ENCODE data around the gene NFKBIE. TPM values are rescaled to one million over a fixed set of nuclear protein-coding genes. Genes with fewer than 3 reads are reported as not detected.

Gene NFKBIE
- total and polyA plus RNA-seq, 2 donors (not counting 1 experiment from before 2014, with no cell fraction given) = 46.5 to 90.0 TPM

DNA sequence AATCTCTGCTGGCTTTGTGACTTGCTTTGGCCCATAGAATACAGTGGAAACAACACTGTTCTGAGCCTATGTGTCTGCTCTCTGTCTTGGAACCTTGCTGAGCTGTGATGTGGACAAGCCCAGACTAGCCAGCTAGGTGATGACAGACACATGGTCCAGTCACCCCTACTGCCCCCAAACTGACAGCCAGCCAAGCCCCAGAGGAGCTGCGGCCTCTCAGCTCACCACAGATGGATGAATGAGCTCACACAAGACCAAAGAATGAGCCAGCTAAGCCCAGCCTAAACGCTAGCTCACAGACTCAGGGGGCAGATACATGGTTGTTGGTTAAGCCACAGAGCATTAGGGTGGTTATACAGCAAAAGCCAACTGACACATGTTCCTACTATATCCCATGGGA lies 43.7 kb upstream of the NFKBIE start:
- POLR2A ChIA-PET = no interaction called here

DNA sequence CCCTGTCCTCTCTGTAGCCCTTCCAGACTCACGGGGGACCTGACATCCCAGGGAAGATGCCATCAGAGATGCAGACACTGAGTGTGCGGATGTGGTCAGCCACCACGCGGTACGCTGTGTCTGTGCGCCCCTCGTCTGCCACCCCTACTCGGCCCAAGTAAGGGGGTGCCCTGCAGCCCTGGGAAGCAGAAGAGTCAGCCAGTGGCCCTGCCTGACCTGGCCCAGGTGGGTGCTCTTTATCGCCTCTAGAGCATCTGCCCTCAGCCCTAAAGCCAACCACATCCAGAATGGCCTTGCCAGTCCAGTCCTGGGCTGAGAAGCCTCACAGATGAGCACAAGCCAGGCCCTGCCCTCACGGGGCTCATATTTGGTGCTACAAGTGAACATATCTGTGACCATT lies 41.9 kb upstream of the NFKBIE start:
- Histone ChIP-seq H3K4me3 (ENCODE audit: control extremely low read depth in 1 of 5, extremely low read depth in 1 of 5, insufficient read depth in 1 of 5, low read depth in 2 of 5, low read length in 4 of 5) (no peak overlapping the region), H2AFZ (ENCODE audit: insufficient read depth, low read depth, low read length, poor library complexity, severe bottlenecking) (no peak overlapping the region), H3K4me2 (replicated peaks; ENCODE audit: low read depth, low read length, poor library complexity, severe bottlenecking) (no peak overlapping the region), H3K27ac (ENCODE audit: low read length in 2 of 2) (no peak overlapping the region), H4K20me1 (ENCODE audit: control insufficient read depth, insufficient read depth, low read length, poor library complexity, severe bottlenecking) (no peaks in the 10 kb centered on the region), H3K36me3 (replicated peaks in 1 of 2; ENCODE audit: control extremely low read depth in 1 of 2, control insufficient read depth in 1 of 2, extremely low read depth in 1 of 2, insufficient read depth in 2 of 2, low read length in 1 of 2) (peaks cover 0 to 77% of the 10 kb centered on the region in 2 experiments), H3K9me3 (ENCODE audit: control extremely low read depth in 1 of 3, control insufficient read depth in 2 of 3, insufficient read depth in 1 of 3, low read length in 2 of 3) (no peaks in the 10 kb centered on the region), H3K27me3 (replicated peaks in 1 of 4; ENCODE audit: control extremely low read depth in 1 of 4, control insufficient read depth in 3 of 4, insufficient read depth in 4 of 4, low read length in 3 of 4) (no peaks in the 10 kb centered on the region), H3K4me1 (ENCODE audit: control insufficient read depth in 2 of 2, insufficient read depth in 2 of 2, low read length in 2 of 2) (peaks cover 3% of the 10 kb centered on the region in 2 donors), H3K79me2 (ENCODE audit: control insufficient read depth, insufficient read depth, low read length) (peaks cover 10% of the 10 kb centered on the region), H3K9ac (ENCODE audit: low read length) (no peak overlapping the region)
- CTCF ChIA-PET = interaction anchor here (1.1 to 9.6 kb wide), 3 partner anchors 39 to 211 kb away, joined by 4 to 107 read pairs (median 23); partner anchors contain the start of gene TMEM151B
- DNase-seq = no peak
- intact Hi-C loops (cut with micrococcal nuclease) = no loop called here
- no peak overlapping the region for H3K4me3 Mint-ChIP-seq
- ATAC-seq (ENCODE audit: low read depth) = no peak
- 97% methylated on average over 10 of the region's 10 CpGs for WGBS (ENCODE audit: insufficient coverage)
- H3K9me3 Mint-ChIP-seq (ENCODE audit: insufficient read depth) = no peaks in the 10 kb centered on the region
- peaks cover 8% of the 10 kb centered on the region for H3K4me1 Mint-ChIP-seq
- H3K27ac Mint-ChIP-seq = no peak overlapping the region
- POLR2A ChIA-PET = interaction anchor here (0.6 kb wide), 1 partner anchor 216 kb away, joined by 4 read pairs; no protein-coding TSS in a partner anchor
- no peak for TF ChIP-seq EZH2 (IDR thresholded peaks at IDR 0.05; ENCODE audit: borderline replicate concordance, insufficient read depth, low read depth, low read length, poor library complexity, severe bottlenecking)
- H3K27me3 Mint-ChIP-seq = no peaks in the 10 kb centered on the region

More for the DNA sequence above, 43.7 kb upstream of the NFKBIE start:
- no peak overlapping the region for H2AFZ ChIP-seq (ENCODE audit: insufficient read depth, low read depth, low read length, poor library complexity, severe bottlenecking)
- no peak overlapping the region for H3K9ac ChIP-seq (ENCODE audit: low read length)
- no peaks in the 10 kb centered on the region for H4K20me1 ChIP-seq (ENCODE audit: control insufficient read depth, insufficient read depth, low read length, poor library complexity, severe bottlenecking)
- H3K36me3 ChIP-seq (replicated peaks in 1 of 2; ENCODE audit: control extremely low read depth in 1 of 2, control insufficient read depth in 1 of 2, extremely low read depth in 1 of 2, insufficient read depth in 2 of 2, low read length in 1 of 2) = peaks cover 0 to 59% of the 10 kb centered on the region in 2 experiments
- H3K79me2 ChIP-seq (ENCODE audit: control insufficient read depth, insufficient read depth, low read length) = peaks cover 17% of the 10 kb centered on the region
- ATAC-seq (ENCODE audit: low read depth) (no peak), DNase-seq (no peak)
- H3K27me3 ChIP-seq (replicated peaks in 1 of 4; ENCODE audit: control extremely low read depth in 1 of 4, control insufficient read depth in 3 of 4, insufficient read depth in 4 of 4, low read length in 3 of 4) = no peaks in the 10 kb centered on the region
- Mint-ChIP-seq H3K4me3 (no peak overlapping the region), H3K9me3 (ENCODE audit: insufficient read depth) (no peaks in the 10 kb centered on the region), H3K27ac (no peak overlapping the region), H3K27me3 (no peaks in the 10 kb centered on the region), H3K4me1 (peaks cover 17% of the 10 kb centered on the region)
- no peak overlapping the region for H3K4me3 ChIP-seq (ENCODE audit: control extremely low read depth in 1 of 5, extremely low read depth in 1 of 5, insufficient read depth in 1 of 5, low read depth in 2 of 5, low read length in 4 of 5)
- H3K27ac ChIP-seq (ENCODE audit: low read length in 2 of 2) = no peak overlapping the region
- no peak for TF ChIP-seq EZH2 (IDR thresholded peaks at IDR 0.05; ENCODE audit: borderline replicate concordance, insufficient read depth, low read depth, low read length, poor library complexity, severe bottlenecking)
- TF ChIP-seq, protein P1, sequence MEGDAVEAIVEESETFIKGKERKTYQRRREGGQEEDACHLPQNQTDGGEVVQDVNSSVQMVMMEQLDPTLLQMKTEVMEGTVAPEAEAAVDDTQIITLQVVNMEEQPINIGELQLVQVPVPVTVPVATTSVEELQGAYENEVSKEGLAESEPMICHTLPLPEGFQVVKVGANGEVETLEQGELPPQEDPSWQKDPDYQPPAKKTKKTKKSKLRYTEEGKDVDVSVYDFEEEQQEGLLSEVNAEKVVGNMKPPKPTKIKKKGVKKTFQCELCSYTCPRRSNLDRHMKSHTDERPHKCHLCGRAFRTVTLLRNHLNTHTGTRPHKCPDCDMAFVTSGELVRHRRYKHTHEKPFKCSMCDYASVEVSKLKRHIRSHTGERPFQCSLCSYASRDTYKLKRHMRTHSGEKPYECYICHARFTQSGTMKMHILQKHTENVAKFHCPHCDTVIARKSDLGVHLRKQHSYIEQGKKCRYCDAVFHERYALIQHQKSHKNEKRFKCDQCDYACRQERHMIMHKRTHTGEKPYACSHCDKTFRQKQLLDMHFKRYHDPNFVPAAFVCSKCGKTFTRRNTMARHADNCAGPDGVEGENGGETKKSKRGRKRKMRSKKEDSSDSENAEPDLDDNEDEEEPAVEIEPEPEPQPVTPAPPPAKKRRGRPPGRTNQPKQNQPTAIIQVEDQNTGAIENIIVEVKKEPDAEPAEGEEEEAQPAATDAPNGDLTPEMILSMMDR (IDR thresholded peaks at IDR 0.05) = no peak
- H3K4me2 ChIP-seq (replicated peaks; ENCODE audit: low read depth, low read length, poor library complexity, severe bottlenecking) = no peak overlapping the region
- 94% methylated on average over 2 of the region's 2 CpGs for WGBS (ENCODE audit: insufficient coverage)
- intact Hi-C loops (cut with micrococcal nuclease) = no loop called here
- H3K9me3 ChIP-seq (ENCODE audit: control extremely low read depth in 1 of 3, control insufficient read depth in 2 of 3, insufficient read depth in 1 of 3, low read length in 2 of 3) = no peaks in the 10 kb centered on the region
- CTCF ChIA-PET = interaction anchor here (0.9 to 9.6 kb wide), 5 partner anchors 31 to 214 kb away, joined by 3 to 107 read pairs (median 4); partner anchors contain the start of gene TMEM151B
- peaks cover 7 to 9% of the 10 kb centered on the region in 2 donors for H3K4me1 ChIP-seq (ENCODE audit: control insufficient read depth in 2 of 2, insufficient read depth in 2 of 2, low read length in 2 of 2)
